Inferior parietal cortex (tissue), 1 donor: Measurements from ENCODE around the gene VPS72.
"Not testable (repeated sequence)": the region's sequence is repeated elsewhere in the genome, so short reads cannot be mapped to it uniquely, and the experiment has no call there.

Source experiments
- DNase-seq: peaks from one replicate; pipeline ENCODE4 v3.0.0-alpha.2; 2016; ENCODE audit errors: extremely low spot score

Gene VPS72, protein sequence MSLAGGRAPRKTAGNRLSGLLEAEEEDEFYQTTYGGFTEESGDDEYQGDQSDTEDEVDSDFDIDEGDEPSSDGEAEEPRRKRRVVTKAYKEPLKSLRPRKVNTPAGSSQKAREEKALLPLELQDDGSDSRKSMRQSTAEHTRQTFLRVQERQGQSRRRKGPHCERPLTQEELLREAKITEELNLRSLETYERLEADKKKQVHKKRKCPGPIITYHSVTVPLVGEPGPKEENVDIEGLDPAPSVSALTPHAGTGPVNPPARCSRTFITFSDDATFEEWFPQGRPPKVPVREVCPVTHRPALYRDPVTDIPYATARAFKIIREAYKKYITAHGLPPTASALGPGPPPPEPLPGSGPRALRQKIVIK

DNA sequence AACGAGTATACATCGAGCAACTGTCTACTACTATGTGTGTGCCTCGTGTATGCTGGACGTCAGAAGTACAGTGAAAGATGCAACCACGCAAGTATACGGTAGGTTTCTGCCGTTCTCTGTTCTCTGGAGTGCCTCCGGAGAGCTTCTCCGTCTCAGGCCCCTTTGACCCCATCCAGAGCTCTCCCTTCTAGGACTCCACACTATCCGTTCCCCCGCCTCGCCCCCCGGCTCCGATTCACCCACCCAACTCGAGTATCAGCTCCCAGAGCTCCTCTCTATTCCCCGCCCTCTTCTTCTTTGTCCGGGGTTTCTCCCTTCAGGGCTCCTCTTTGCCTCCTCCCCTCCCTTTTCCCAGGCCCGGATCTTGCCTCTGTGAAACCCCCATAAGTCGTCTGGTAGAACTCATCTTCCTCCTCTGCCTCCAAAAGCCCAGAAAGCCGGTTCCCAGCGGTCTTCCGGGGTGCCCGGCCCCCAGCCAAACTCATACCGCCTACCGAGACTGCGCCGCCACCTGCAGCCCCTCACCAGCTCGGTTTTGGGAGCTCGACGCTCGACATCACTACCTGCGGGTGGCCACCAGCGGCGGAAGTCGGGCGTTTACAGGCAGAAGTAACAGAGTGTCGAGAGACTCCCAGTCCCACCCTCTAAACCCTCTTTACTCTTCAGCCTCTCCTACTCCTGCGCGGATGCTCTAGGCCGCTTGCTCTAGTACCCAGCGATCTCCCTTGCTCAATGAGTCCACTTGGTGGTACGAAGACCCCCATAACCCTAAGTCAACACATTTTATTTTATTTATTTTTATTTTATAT is at the start of gene VPS72:
VPS72 (minus strand) TSS at position 561 of the 809 bp plus-strand sequence; CDS start at position 485, 76 bp downstream.
- DNase-seq = peak; percentile 89

DNA sequence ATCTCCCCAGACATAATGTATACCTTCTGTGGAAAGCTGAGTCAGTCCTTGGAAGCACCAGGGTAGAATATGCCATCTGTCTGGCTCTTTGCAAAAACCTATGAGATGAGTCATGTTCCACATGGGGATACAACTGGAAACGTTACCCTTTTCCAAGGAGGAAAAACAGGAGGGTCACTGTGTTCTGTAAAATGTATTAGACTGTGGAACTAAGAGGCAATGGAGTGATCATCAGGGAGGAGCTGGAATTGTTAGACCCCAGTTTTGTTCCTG is 48.4 kb upstream of the VPS72 start:
- peak; percentile 58 for DNase-seq

- no peak for DNase-seq
Observed at GRCh38 chr1:151237678-151238466, 47.9 kb upstream of the VPS72 start.

DNA sequence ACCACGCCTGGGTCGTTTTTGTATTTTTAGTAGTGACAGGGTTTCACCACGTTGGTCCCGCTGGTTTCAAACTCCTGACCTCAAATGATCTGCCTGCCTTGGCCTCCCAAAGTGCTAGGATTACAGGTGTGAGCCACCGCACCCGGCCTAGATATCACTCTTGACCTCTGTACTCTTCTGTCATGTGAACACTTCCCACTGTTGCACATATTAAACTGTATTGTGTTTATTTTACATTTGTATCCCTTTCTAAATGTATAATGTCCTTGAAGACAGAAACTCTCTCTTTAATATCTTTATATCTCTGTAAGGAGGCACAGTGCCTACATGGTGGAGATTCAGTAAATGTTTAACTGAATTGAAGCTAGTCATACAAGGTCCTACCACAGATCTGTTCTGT is 45.2 kb upstream of the VPS72 start:
- no peak for DNase-seq

- no peak for DNase-seq
Observed at GRCh38 chr1:151222130-151222529, 32.1 kb upstream of the VPS72 start.

GRCh38 chr1:151221616-151222015 is 31.6 kb upstream of the VPS72 start:
- no peak for DNase-seq

GRCh38 chr1:151213560-151213959 is 23.6 kb upstream of the VPS72 start:
- no peak for DNase-seq

GRCh38 chr1:151211972-151212705 is 22.1 kb upstream of the VPS72 start:
- no peak for DNase-seq

DNA sequence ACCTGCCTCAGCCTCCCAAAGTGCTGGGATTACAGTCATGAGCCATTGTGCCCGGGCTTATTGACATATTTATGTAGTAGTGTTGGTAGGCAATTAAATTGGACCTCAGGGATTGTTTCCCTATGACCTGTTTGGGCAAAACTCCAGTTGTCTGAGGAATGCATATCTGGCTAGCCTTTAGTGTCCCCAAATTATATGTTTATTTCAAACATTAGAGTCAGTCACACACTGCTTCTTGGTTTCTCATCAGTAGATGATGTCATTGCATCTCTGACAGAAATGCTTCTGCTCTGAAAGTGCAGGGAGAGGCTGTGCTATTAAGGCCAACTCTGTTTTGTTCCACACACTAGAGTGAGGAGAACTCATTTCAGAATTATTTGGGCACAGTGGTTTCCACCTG is 20.8 kb upstream of the VPS72 start:
- no peak for DNase-seq

GRCh38 chr1:151205381-151205965 is 15.5 kb upstream of the VPS72 start:
- not testable (repeated sequence) for DNase-seq

DNA sequence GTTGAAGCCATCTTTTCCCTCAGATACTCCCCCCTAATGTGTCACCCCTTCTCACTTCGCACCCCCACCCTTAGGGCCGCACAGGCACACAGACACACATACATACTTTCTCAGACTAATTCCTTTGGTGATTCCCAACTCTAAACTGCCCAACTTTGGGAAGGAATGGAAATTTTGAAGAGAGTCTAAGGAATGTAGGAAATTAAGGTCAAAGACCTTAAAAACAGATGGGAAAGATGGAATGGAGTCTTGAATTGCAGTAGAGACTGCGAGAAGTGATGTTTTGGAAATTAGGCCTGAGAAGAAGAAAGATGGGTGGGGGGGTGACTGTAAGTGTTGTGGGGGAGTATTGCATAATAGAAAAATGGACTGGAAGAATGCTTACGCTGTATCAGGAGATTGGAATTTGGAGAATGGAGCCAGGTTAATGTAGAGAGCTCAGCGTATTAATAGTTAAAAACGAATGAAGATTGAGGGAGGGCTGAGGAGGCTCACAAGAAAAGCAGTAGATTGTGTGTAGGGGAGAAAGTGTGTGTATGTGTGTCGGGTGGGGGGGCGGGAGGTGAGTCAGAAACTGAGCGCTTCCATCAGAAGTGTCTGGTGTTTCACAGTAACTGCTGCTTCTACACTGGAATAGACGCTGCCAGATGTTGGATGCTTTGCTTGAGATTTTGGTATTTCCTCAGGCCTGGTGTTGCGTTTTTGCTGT is 10.0 kb upstream of the VPS72 start:
- no peak for DNase-seq

DNA sequence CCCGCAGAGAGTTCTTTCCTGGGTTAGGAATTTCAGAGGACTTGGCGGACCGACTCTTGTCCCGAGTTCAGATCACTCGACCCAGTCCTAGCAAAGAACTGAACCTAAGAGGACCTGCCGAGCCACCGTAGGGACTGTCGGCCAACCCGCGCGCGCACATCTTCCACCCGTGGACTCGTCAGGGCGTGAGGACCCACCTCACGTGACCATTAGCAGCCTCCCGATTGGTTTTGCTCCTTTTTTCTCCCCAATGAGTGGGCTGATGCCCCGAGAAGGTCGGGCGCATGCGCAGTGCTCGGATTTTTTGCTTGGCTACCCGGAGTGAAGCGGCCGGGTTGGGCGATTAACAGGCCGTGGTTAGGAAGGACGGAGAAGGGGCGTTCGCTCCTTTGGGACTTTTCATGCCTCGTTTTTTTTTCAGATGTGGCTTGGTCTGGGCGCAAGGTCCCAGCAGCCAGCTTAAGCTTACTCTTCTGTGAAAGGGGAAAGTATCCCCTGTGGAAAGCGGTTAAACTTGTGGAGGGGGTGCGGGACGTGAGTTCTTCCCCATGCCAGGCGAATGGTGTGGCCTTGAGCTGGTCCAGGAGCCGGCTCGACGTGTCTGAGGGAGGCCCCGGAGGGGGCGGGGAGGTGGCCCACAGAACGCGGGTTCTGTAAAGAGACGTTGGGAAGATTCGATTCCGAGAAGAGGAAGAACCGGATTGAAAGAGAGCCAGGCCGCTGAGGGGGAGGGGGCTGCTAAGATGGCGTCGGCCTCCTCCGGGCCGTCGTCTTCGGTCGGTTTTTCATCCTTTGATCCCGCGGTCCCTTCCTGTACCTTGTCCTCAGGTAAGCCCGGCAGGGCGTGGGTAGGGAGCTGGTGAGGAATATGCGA is 8.5 kb upstream of the VPS72 start, which contains the start of gene PIP5K1A:
PIP5K1A (plus strand) TSS at position 299 of the 874 bp plus-strand sequence; CDS start at position 744, 445 bp downstream.
- peak; percentile 100 for DNase-seq

- no peak for DNase-seq
Observed at GRCh38 chr1:151197863-151198253, 7.9 kb upstream of the VPS72 start.

- peak; percentile 91 for DNase-seq
Observed at GRCh38 chr1:151196292-151196800, 6.3 kb upstream of the VPS72 start.

DNA sequence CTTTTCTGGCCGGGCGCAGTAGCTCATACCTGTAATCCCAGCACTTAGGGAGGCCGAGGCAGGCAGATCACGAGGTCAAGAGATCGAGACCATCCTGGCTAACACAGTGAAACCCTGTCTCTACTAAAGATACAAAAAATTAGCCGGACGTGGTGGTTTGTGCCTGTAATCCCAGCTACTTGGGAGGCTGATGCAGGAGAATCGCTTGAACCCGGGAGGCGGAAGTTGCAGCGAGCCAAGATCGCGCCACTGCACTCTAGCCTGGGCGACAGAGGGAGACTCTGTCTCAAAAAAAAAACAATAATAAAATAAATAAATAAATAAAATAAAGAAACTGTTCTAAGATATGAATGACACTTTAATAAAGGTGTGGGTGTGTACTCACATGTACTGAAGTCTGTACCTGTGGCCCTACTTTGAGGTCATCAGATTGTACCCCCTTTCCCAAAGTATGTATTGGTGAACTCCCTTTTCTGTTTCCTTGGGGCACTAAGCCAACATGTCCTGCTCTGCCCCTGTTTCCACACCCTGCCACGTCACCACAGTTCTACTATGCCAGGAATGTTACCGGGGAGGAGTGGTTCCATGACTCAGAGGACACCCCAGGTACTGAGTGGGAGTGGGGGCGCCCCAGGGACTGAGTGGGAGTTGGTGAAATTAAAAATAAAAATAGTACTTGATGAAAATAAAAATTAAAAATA is 5.0 kb upstream of the VPS72 start:
- not testable (repeated sequence) for DNase-seq

DNA sequence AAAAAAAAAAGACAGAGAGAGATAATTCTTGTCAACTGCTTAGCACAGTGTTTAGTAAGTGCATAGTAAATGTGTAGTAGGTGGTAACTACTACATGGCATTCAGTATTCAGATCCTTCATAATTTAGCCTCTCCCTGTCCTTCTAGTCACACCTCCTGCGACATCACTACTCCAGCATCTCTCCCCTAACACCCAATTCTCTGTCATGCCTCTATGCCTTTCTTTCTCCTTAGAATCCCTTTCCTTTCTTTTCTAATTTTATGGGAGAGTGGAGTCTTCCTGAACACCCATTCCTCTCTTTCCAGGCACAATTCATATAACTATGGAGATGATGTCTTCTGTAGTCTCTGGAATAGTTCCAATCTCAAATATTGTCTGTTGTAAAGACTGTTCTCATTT is 3.9 kb upstream of the VPS72 start:
- no peak for DNase-seq

DNA sequence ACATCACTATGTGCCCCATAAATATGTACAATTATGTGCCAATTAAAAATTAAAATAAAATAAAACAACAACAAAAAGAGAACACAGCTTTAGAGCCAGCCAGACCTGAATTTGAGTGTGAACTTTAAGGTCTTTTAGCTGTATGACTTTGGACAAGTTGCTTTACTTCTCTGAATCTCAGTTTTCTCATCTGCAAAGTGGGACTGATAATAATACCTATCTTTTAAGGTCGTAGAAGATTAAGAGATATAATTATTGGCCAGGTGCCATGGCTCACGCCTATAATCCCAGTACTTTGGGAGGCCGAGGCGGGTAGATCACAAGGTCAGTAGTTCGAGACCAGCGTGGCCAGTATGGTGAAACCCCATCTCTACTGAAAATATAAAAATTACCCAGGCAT is 3.3 kb upstream of the VPS72 start:
- no peak for DNase-seq

GRCh38 chr1:151192047-151192446 is 2.0 kb upstream of the VPS72 start:
- DNase-seq = no peak

GRCh38 chr1:151188667-151189066 is 1.3 kb downstream of the VPS72 start:
- DNase-seq = not testable (repeated sequence)
